Transverse colon (tissue), 3 donors: ENCODE measurements around the gene POPDC2.

Source experiments
- CTCF ChIP-seq, 5 experiments: fragments of 200-600 bp in 3 of 5; fragments of 450-650 bp in 2 of 5; sonication (generic) in 3 of 5; IDR thresholded peaks; 1 replicate in 2 of 5; 2 replicates in 3 of 5; pipeline ENCODE4 v1.5.1; 2016 to 2017; ENCODE audit warnings: antibody characterized with exemption in 5 of 5, inconsistent platforms in 3 of 5, mild to moderate bottlenecking in 2 of 5, moderate library complexity in 1 of 5
- POLR2A ChIP-seq: fragments of 450-650 bp; IDR thresholded peaks from one replicate; pipeline ENCODE4 v1.6.1; 2016; ENCODE audit warnings: antibody characterized with exemption, mild to moderate bottlenecking, moderate library complexity

GRCh38 chr3:119630128-119630879, 30.1 kb downstream of the POPDC2 start:
- TF ChIP-seq CTCF (IDR thresholded peaks at IDR 0.05) (no peak), POLR2A (no peak)
